ENCODE data around the gene C9orf40.

DNA sequence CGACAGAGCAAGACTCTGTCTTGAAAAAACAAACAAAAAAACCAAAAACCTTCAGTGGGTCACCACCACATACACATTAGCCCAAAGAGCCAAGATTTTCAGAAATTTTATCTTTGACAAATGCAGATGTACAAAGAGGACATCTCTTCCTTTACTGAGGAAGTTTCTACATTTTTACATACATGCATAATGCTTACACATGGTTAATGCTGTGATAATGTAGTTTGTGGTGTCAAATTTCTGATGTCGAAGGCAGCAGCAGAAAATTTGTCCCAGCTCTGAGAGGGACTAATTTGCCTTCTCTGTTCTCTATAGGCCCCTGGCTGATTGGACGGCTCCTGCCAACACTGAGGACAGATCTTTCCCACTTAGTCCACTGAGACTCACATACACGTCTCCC, 24.6 kb upstream of the C9orf40 start:
- TF ChIP-seq, protein P1, sequence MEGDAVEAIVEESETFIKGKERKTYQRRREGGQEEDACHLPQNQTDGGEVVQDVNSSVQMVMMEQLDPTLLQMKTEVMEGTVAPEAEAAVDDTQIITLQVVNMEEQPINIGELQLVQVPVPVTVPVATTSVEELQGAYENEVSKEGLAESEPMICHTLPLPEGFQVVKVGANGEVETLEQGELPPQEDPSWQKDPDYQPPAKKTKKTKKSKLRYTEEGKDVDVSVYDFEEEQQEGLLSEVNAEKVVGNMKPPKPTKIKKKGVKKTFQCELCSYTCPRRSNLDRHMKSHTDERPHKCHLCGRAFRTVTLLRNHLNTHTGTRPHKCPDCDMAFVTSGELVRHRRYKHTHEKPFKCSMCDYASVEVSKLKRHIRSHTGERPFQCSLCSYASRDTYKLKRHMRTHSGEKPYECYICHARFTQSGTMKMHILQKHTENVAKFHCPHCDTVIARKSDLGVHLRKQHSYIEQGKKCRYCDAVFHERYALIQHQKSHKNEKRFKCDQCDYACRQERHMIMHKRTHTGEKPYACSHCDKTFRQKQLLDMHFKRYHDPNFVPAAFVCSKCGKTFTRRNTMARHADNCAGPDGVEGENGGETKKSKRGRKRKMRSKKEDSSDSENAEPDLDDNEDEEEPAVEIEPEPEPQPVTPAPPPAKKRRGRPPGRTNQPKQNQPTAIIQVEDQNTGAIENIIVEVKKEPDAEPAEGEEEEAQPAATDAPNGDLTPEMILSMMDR (IDR thresholded peaks at IDR 0.05; ENCODE audit: low read length): no peak
- TF ChIP-seq EZH2 (optimal IDR thresholded peaks at IDR 0.05; ENCODE audit: low read depth, low read length): no peak
- TF ChIP-seq EZH2phosphoT487 (IDR thresholded peaks at IDR 0.05; ENCODE audit: low read length): no peak
